ENCODE data around the gene SPRR4.

DNA sequence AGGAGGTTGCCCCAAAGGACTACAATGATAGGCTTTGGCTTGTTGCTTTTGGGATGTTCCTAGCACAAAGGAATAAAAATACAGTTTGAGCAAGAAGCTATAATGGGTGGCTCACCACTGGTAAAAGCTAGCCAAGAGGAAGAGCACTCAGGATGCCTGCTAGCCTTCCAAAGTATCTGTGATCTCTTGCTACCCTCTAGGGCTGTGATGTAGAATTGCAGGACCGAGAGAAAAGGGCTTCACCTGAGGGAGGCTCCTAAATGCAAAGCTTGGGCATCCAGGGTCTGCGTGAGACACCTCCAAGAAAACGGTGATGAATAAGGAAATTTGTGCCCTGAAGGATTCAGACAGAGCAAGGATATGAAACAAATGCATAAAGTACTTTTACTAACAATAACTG lies 44.4 kb upstream of the SPRR4 start:
- TF ChIP-seq, protein P1, sequence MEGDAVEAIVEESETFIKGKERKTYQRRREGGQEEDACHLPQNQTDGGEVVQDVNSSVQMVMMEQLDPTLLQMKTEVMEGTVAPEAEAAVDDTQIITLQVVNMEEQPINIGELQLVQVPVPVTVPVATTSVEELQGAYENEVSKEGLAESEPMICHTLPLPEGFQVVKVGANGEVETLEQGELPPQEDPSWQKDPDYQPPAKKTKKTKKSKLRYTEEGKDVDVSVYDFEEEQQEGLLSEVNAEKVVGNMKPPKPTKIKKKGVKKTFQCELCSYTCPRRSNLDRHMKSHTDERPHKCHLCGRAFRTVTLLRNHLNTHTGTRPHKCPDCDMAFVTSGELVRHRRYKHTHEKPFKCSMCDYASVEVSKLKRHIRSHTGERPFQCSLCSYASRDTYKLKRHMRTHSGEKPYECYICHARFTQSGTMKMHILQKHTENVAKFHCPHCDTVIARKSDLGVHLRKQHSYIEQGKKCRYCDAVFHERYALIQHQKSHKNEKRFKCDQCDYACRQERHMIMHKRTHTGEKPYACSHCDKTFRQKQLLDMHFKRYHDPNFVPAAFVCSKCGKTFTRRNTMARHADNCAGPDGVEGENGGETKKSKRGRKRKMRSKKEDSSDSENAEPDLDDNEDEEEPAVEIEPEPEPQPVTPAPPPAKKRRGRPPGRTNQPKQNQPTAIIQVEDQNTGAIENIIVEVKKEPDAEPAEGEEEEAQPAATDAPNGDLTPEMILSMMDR (IDR thresholded peaks at IDR 0.05) = no peak
- TF ChIP-seq ATF1 (CRISPR knock-in tag; IDR thresholded peaks at IDR 0.05) = no peak
- TF ChIP-seq NFATC4 (CRISPR knock-in tag; IDR thresholded peaks at IDR 0.05) = no peak
- TF ChIP-seq, protein P2, sequence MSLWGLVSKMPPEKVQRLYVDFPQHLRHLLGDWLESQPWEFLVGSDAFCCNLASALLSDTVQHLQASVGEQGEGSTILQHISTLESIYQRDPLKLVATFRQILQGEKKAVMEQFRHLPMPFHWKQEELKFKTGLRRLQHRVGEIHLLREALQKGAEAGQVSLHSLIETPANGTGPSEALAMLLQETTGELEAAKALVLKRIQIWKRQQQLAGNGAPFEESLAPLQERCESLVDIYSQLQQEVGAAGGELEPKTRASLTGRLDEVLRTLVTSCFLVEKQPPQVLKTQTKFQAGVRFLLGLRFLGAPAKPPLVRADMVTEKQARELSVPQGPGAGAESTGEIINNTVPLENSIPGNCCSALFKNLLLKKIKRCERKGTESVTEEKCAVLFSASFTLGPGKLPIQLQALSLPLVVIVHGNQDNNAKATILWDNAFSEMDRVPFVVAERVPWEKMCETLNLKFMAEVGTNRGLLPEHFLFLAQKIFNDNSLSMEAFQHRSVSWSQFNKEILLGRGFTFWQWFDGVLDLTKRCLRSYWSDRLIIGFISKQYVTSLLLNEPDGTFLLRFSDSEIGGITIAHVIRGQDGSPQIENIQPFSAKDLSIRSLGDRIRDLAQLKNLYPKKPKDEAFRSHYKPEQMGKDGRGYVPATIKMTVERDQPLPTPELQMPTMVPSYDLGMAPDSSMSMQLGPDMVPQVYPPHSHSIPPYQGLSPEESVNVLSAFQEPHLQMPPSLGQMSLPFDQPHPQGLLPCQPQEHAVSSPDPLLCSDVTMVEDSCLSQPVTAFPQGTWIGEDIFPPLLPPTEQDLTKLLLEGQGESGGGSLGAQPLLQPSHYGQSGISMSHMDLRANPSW (CRISPR knock-in tag; conservative IDR thresholded peaks at IDR 0.05; ENCODE audit: low read depth) = no peak

Measured in WTC11 (cell line).